SU-DHL-6 (cell line): ENCODE results near the gene CCDC188.

Experiments used
- H2AFZ ChIP-seq: fragments of 200-600 bp; sonication (generic); 2 replicates; pipeline ENCODE4 v1.6.1; 2014; ENCODE audit warnings: low read depth, mild to moderate bottlenecking, moderate library complexity, mixed read lengths, antibody characterized with exemption, low read length; ENCODE audit not compliant: severe bottlenecking
- H3F3A ChIP-seq: fragments of 200-600 bp; shearing (Covaris generic); 2 replicates; pipeline ENCODE4 v1.6.0; 2016; ENCODE audit warnings: antibody characterized with exemption, mild to moderate bottlenecking; ENCODE audit not compliant: insufficient read depth
- H3K27ac ChIP-seq: fragments of 200-600 bp; sonication (generic); 2 replicates; pipeline ENCODE4 v1.5.1; 2016; ENCODE audit warnings: low read depth, mild to moderate bottlenecking, low read length, moderate library complexity, mixed read lengths
- H3K27me3 ChIP-seq: fragments of 200-600 bp; sonication (generic), shearing (Covaris generic); 2 replicates; pipeline ENCODE4 v1.6.0; 2014; ENCODE audit warnings: mild to moderate bottlenecking, low read length
- H3K36me3 ChIP-seq: fragments of 200-600 bp; sonication (generic); 2 replicates; pipeline ENCODE4 v1.6.1; 2014; ENCODE audit warnings: mild to moderate bottlenecking, low read length, mixed read lengths
- H3K4me2 ChIP-seq: fragments of 300-600, 200-600 bp; shearing (Covaris generic), sonication (generic); 2 replicates; pipeline ENCODE4 v1.6.0; 2014; ENCODE audit warnings: low read length, low read depth, mild to moderate bottlenecking; ENCODE audit not compliant: poor library complexity, severe bottlenecking
- H3K4me3 ChIP-seq: fragments of 200-600 bp; sonication (generic); 2 replicates; pipeline ENCODE4 v1.5.1; 2014; ENCODE audit warnings: antibody characterized with exemption, low read length, mild to moderate bottlenecking, mixed read lengths; ENCODE audit not compliant: insufficient read depth, poor library complexity, severe bottlenecking
- H3K79me2 ChIP-seq: fragments of 200-600 bp; sonication (generic); 2 replicates; pipeline ENCODE4 v1.6.1; 2014; ENCODE audit warnings: mild to moderate bottlenecking, low read length, moderate library complexity; ENCODE audit not compliant: insufficient read depth
- H3K9ac ChIP-seq: fragments of 200-600 bp; sonication (generic); 2 replicates; pipeline ENCODE4 v1.7.0; 2014; ENCODE audit warnings: mild to moderate bottlenecking, low read length
- H3K9me2 ChIP-seq: fragments of 200-600 bp; sonication (generic); replicated peaks from 2 replicates; pipeline ENCODE4 v1.6.1; 2014; ENCODE audit warnings: low read length; ENCODE audit not compliant: insufficient read depth
- H3K9me3 ChIP-seq: fragments of 200-600 bp; sonication (generic); 2 replicates; pipeline ENCODE4 v1.6.1; 2014; ENCODE audit warnings: low read length, mixed read lengths; ENCODE audit not compliant: insufficient read depth
- H4K20me1 ChIP-seq: fragments of 200-600 bp; sonication (generic); 2 replicates; pipeline ENCODE4 v1.6.1; 2014; ENCODE audit warnings: low read depth, mild to moderate bottlenecking, antibody characterized with exemption, low read length, moderate library complexity, mixed read lengths
- EZH2phosphoT487 ChIP-seq: fragments of 200-600 bp; sonication (generic), shearing (Covaris generic); conservative IDR thresholded peaks from 2 replicates; pipeline ENCODE4 v1.6.1; 2018; ENCODE audit warnings: mild to moderate bottlenecking, antibody characterized with exemption, low read length, moderate library complexity, mixed read lengths
- TF ChIP-seq, protein P1 (sequence below): fragments of 200-600 bp; sonication (generic); IDR thresholded peaks from one replicate; pipeline ENCODE4 v1.5.1; 2017; ENCODE audit warnings: antibody characterized with exemption, mild to moderate bottlenecking, low read length, moderate library complexity; ENCODE audit not compliant: insufficient read depth, poor library complexity, severe bottlenecking

CCDC188 gene

DNA sequence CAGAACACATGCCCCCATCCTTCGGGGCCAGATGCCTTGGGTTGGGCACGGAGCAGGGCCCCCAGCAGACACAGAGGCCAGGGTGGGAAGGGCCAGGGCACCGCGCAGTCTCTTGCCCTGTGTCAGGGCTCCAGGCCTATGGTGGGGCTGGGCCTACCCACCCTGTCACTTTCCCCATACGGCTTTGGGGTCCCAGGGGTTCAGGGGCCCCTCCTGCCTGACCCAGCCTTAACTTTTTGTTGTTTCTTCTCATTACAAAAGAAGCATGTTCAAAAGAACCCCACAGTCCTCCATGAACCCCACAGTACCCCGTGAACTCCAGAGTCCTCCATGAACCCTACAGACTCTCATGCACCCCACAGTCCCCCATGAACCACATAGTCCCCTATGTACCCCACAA lies 33.0 kb upstream of the CCDC188 start:
- no peaks in the 10 kb centered on the region for H3K27me3 ChIP-seq
- no peak overlapping the region for H3K27ac ChIP-seq
- H3K36me3 ChIP-seq: no peaks in the 10 kb centered on the region
- no peaks in the 10 kb centered on the region for H3K9me3 ChIP-seq
- no peak for TF ChIP-seq EZH2phosphoT487
- TF ChIP-seq, protein P1, sequence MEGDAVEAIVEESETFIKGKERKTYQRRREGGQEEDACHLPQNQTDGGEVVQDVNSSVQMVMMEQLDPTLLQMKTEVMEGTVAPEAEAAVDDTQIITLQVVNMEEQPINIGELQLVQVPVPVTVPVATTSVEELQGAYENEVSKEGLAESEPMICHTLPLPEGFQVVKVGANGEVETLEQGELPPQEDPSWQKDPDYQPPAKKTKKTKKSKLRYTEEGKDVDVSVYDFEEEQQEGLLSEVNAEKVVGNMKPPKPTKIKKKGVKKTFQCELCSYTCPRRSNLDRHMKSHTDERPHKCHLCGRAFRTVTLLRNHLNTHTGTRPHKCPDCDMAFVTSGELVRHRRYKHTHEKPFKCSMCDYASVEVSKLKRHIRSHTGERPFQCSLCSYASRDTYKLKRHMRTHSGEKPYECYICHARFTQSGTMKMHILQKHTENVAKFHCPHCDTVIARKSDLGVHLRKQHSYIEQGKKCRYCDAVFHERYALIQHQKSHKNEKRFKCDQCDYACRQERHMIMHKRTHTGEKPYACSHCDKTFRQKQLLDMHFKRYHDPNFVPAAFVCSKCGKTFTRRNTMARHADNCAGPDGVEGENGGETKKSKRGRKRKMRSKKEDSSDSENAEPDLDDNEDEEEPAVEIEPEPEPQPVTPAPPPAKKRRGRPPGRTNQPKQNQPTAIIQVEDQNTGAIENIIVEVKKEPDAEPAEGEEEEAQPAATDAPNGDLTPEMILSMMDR: no peak
- no peaks in the 10 kb centered on the region for H4K20me1 ChIP-seq
- H3K9me2 ChIP-seq: no peaks in the 10 kb centered on the region
- H3K4me3 ChIP-seq: no peak overlapping the region
- H3K4me2 ChIP-seq: no peak overlapping the region
- no peaks in the 10 kb centered on the region for H3F3A ChIP-seq
- H2AFZ ChIP-seq: no peak overlapping the region
- no peaks in the 10 kb centered on the region for H3K79me2 ChIP-seq
- no peak overlapping the region for H3K9ac ChIP-seq

DNA sequence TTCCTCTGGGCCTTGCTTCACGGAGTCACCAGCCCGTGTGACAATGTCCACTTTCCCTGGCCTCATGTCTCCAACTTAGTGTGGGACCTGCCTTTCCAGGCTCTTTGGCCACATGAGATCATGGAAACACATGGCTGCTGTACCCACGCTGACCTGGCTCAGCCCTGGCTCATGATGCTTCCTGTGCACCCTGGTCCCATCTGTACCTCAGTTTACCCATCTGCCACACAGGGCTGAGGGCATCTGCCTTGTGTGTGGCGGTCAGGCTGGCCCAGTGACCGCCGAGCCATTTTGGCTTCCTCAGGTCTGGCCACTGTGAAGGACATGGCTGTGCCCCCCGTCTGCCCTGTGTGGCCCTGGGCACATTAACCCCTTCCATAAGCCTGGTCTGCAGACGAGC lies 32.2 kb upstream of the CCDC188 start:
- no peaks in the 10 kb centered on the region for H3K36me3 ChIP-seq
- H3K4me3 ChIP-seq: no peak overlapping the region
- H3K27me3 ChIP-seq: no peaks in the 10 kb centered on the region
- H4K20me1 ChIP-seq: no peaks in the 10 kb centered on the region
- no peaks in the 10 kb centered on the region for H3K79me2 ChIP-seq
- H3K9me2 ChIP-seq: no peaks in the 10 kb centered on the region
- no peak overlapping the region for H3K27ac ChIP-seq
- H3F3A ChIP-seq: no peaks in the 10 kb centered on the region
- no peaks in the 10 kb centered on the region for H3K9me3 ChIP-seq
- TF ChIP-seq, protein P1: no peak
- TF ChIP-seq EZH2phosphoT487: no peak
- H3K4me2 ChIP-seq: no peak overlapping the region
- no peak overlapping the region for H2AFZ ChIP-seq
- no peak overlapping the region for H3K9ac ChIP-seq

DNA sequence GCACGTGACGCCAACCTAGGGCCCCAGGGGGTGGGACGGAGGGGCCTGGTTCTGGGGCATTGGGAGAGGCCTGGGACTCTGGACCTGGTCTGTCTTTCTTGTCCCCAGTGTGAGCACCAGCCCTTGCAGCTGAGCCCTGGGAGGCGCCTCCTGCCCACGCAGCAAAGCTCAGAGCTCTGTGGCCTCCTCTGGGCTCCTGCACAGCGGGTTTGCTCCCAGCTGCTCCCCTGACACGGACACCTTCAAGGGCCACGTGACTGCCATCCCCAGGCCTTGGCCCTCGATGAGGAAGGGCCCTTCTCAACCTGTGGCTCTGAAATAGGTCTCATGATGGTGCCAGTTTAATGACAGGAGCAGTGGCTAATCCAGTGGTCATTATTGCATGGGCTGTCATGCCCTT lies 31.5 kb upstream of the CCDC188 start:
- TF ChIP-seq EZH2phosphoT487: no peak
- TF ChIP-seq, protein P1: no peak
- Histone ChIP-seq H4K20me1 (no peaks in the 10 kb centered on the region), H3K27me3 (no peaks in the 10 kb centered on the region), H3K4me2 (no peak overlapping the region), H3K9ac (no peak overlapping the region), H3F3A (no peaks in the 10 kb centered on the region), H3K9me3 (no peaks in the 10 kb centered on the region), H3K4me3 (no peak overlapping the region), H3K36me3 (no peaks in the 10 kb centered on the region), H3K9me2 (no peaks in the 10 kb centered on the region), H3K79me2 (no peaks in the 10 kb centered on the region), H2AFZ (no peak overlapping the region), H3K27ac (no peak overlapping the region)

DNA sequence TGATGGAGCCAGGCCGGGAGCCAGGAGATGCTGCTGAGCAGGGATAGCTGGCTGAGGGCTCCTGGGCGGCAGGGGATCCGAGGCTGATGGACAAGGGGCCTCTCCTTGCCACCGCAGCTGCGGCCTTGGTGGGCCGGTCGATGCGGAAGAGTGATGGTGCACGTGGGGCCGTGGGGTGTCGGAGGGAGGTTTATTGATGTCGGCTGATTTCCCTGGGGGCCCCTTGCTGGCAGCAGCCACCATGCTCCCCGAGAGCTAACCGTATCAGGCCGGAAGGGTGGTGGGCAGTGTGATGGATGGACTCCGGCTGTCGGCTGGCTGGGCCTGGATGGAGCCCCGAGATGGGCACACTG lies 31.0 kb upstream of the CCDC188 start:
- Histone ChIP-seq H3K4me2 (no peak overlapping the region), H3K9ac (no peak overlapping the region), H3K9me2 (no peaks in the 10 kb centered on the region), H3K79me2 (no peaks in the 10 kb centered on the region), H3K9me3 (no peaks in the 10 kb centered on the region), H4K20me1 (no peaks in the 10 kb centered on the region), H3K36me3 (no peaks in the 10 kb centered on the region), H3K27ac (no peak overlapping the region), H2AFZ (no peak overlapping the region), H3K4me3 (no peak overlapping the region), H3F3A (no peaks in the 10 kb centered on the region), H3K27me3 (no peaks in the 10 kb centered on the region)
- TF ChIP-seq, protein P1: no peak
- no peak for TF ChIP-seq EZH2phosphoT487
